Fibroblast of lung (primary cell): ENCODE data around the gene RASL11B. TPM values are rescaled to one million over a fixed set of nuclear protein-coding genes. Genes with fewer than 3 reads are reported as not detected.
"Not testable (repeated sequence)": the region's sequence is repeated elsewhere in the genome, so short reads cannot be mapped to it uniquely, and the experiment has no call there.

Experiments used
- DNase-seq, 2 donors: peaks; one replicate each; pipeline versions ENCODE4 v3.0.0 to v3.0.0-alpha.2; 2010; ENCODE audit warnings: low read depth in 2 of 2
- H2AFZ ChIP-seq: 2 replicates; pipeline ENCODE4 v1.5.1; 2012; ENCODE audit warnings: low read length, control low read depth, inconsistent platforms
- H3K27ac ChIP-seq: 2 replicates; pipeline ENCODE4 v1.5.1; 2011; ENCODE audit warnings: low read length, control low read depth; ENCODE audit not compliant: insufficient read depth
- H3K27me3 ChIP-seq: 2 replicates; pipeline ENCODE4 v1.5.1; 2011; ENCODE audit warnings: mild to moderate bottlenecking, low read length; ENCODE audit not compliant: control insufficient read depth, insufficient read depth
- H3K36me3 ChIP-seq: 2 replicates; pipeline ENCODE4 v1.5.1; 2011; ENCODE audit warnings: low read length; ENCODE audit not compliant: control insufficient read depth, insufficient read depth
- H3K4me1 ChIP-seq: 2 replicates; pipeline ENCODE4 v1.5.1; 2011; ENCODE audit warnings: low read length; ENCODE audit not compliant: control insufficient read depth, insufficient read depth; ENCODE audit errors: extremely low read depth
- H3K4me2 ChIP-seq: 2 replicates; pipeline ENCODE4 v1.5.1; 2011; ENCODE audit warnings: low read length, control low read depth; ENCODE audit not compliant: insufficient read depth; ENCODE audit errors: extremely low read depth
- H3K4me3 ChIP-seq, 4 experiments: fragments of 200-600 bp in 1 of 4; sonication (generic) in 1 of 4; replicated peaks in 1 of 4; 2 replicates each; pipeline ENCODE4 v1.5.1; 2011 to 2016; ENCODE audit warnings: low read length in 4 of 4, low read depth in 3 of 4, mild to moderate bottlenecking in 3 of 4, control low read depth in 2 of 4, inconsistent platforms in 1 of 4, mixed read lengths in 1 of 4; ENCODE audit not compliant: insufficient read depth in 1 of 4; ENCODE audit errors: control extremely low read depth in 1 of 4
- H3K79me2 ChIP-seq: 2 replicates; pipeline ENCODE4 v1.5.1; 2012; ENCODE audit warnings: mild to moderate bottlenecking, low read length, inconsistent platforms; ENCODE audit not compliant: control insufficient read depth, insufficient read depth
- H3K9ac ChIP-seq: 2 replicates; pipeline ENCODE4 v1.5.1; 2011; ENCODE audit warnings: mild to moderate bottlenecking, low read length, control low read depth; ENCODE audit not compliant: insufficient read depth
- H3K9me3 ChIP-seq: 2 replicates; pipeline ENCODE4 v1.5.1; 2012; ENCODE audit warnings: low read depth, low read length; ENCODE audit not compliant: control insufficient read depth, insufficient read depth
- H4K20me1 ChIP-seq: 2 replicates; pipeline ENCODE4 v1.5.1; 2011; ENCODE audit warnings: low read length; ENCODE audit not compliant: control insufficient read depth, insufficient read depth; ENCODE audit errors: extremely low read depth
- CTCF ChIP-seq, 2 donors: IDR thresholded peaks in 1 of 2; conservative IDR thresholded peaks in 1 of 2; 1 replicate in 1 of 2; 2 replicates in 1 of 2; pipeline ENCODE4 v1.5.1; 2011 to 2012; ENCODE audit warnings: low read length in 2 of 2, control low read depth in 1 of 2, inconsistent platforms in 1 of 2, low read depth in 1 of 2, mild to moderate bottlenecking in 1 of 2
- EZH2 ChIP-seq: IDR thresholded peaks from 2 replicates; pipeline ENCODE4 v1.5.1; 2012; ENCODE audit warnings: low read length, control low read depth, mild to moderate bottlenecking; ENCODE audit errors: missing control alignments
- polyA plus RNA-seq, 2 donors: library from polyadenylated mRNA; depleted of rRNA in 1 of 2; stranded (reverse) in 1 of 2; unstranded in 1 of 2; fragments of >200 nt; gene quantifications; 2 replicates each; pipeline ENCODE4 v1.2.1, GENCODE V29; 2011 to 2012; ENCODE audit warnings: missing spikeins in 1 of 2
- total RNA-seq: library from RNA; depleted of rRNA; stranded (reverse); fragments of >200 nt; gene quantifications from 2 replicates; pipeline ENCODE4 v1.2.1, GENCODE V29; 2014

RASL11B gene
- total and polyA plus RNA-seq, 2 donors (not counting 1 experiment from before 2014, with no cell fraction given): 2.1 to 15.2 TPM

GRCh38 chr4:52824603-52825459 lies 37.3 kb upstream of the RASL11B start:
- peak; percentile 75 to 95 for DNase-seq
- Histone ChIP-seq H3K4me2 (no peak overlapping the region), H3K4me1 (peaks cover 17% of the 10 kb centered on the region), H3K4me3 (no peak overlapping the region), H3K9me3 (no peaks in the 10 kb centered on the region), H3K27ac (peak overlapping the region; percentile 51), H2AFZ (no peak overlapping the region), H4K20me1 (no peaks in the 10 kb centered on the region), H3K27me3 (no peaks in the 10 kb centered on the region), H3K79me2 (no peaks in the 10 kb centered on the region), H3K36me3 (no peaks in the 10 kb centered on the region), H3K9ac (no peak overlapping the region)
- TF ChIP-seq CTCF (conservative IDR thresholded peaks at IDR 0.05 in 1 of 2, IDR thresholded peaks at IDR 0.05 in 1 of 2; ENCODE audit: low read depth in 1 of 2, low read length in 2 of 2): no peak
- TF ChIP-seq EZH2: no peak

- no peak overlapping the region for H3K9ac ChIP-seq
- H3K27me3 ChIP-seq: no peaks in the 10 kb centered on the region
- TF ChIP-seq EZH2 (no peak), CTCF (conservative IDR thresholded peaks at IDR 0.05 in 1 of 2, IDR thresholded peaks at IDR 0.05 in 1 of 2; ENCODE audit: low read depth in 1 of 2, low read length in 2 of 2) (no peak)
- H3K4me3 ChIP-seq: no peak overlapping the region
- peak overlapping the region; percentile 51 for H3K27ac ChIP-seq
- no peaks in the 10 kb centered on the region for H3K36me3 ChIP-seq
- no peak overlapping the region for H3K4me2 ChIP-seq
- peaks cover 17% of the 10 kb centered on the region for H3K4me1 ChIP-seq
- no peaks in the 10 kb centered on the region for H3K9me3 ChIP-seq
- no peaks in the 10 kb centered on the region for H3K79me2 ChIP-seq
- no peak overlapping the region for H2AFZ ChIP-seq
- no peaks in the 10 kb centered on the region for H4K20me1 ChIP-seq
- no peak for DNase-seq
These were observed 36.5 kb upstream of the RASL11B start for GRCh38 chr4:52825460-52826090.

GRCh38 chr4:52833941-52834525 lies 28.1 kb upstream of the RASL11B start:
- TF ChIP-seq EZH2 (no peak), CTCF (conservative IDR thresholded peaks at IDR 0.05 in 1 of 2, IDR thresholded peaks at IDR 0.05 in 1 of 2; ENCODE audit: low read depth in 1 of 2, low read length in 2 of 2) (no peak)
- no peak overlapping the region for H3K27ac ChIP-seq
- H3K79me2 ChIP-seq: no peaks in the 10 kb centered on the region
- H3K9me3 ChIP-seq: no peaks in the 10 kb centered on the region
- no peaks in the 10 kb centered on the region for H3K36me3 ChIP-seq
- no peak overlapping the region for H3K4me3 ChIP-seq
- no peak overlapping the region for H3K4me2 ChIP-seq
- H3K9ac ChIP-seq: no peak overlapping the region
- no peaks in the 10 kb centered on the region for H4K20me1 ChIP-seq
- no peak overlapping the region for H2AFZ ChIP-seq
- no peaks in the 10 kb centered on the region for H3K4me1 ChIP-seq
- DNase-seq: peak in 1 of 2 donors; percentile 71
- no peaks in the 10 kb centered on the region for H3K27me3 ChIP-seq

GRCh38 chr4:52834641-52835456 lies 27.3 kb upstream of the RASL11B start:
- not testable (repeated sequence) for H4K20me1 ChIP-seq, H3K27me3 ChIP-seq, H3K4me2 ChIP-seq, H3K79me2 ChIP-seq, H3K9ac ChIP-seq, H3K4me1 ChIP-seq, H3K9me3 ChIP-seq, DNase-seq, H3K4me3 ChIP-seq, H3K27ac ChIP-seq, H2AFZ ChIP-seq, H3K36me3 ChIP-seq
